PC-3 (cell line): ENCODE data around the gene BFSP1. TPM values are rescaled to one million over a fixed set of nuclear protein-coding genes. Genes with fewer than 3 reads are reported as not detected.

Experiments used
- ATAC-seq: fragments of 200-7000 bp; cut with Tn5 transposase; 2 replicates; pipeline ENCODE4 v1.9.1; 2020; ENCODE audit warnings: mild to moderate bottlenecking, moderate library complexity
- BruUV-seq: library from RNA; stranded (reverse); fragments of 400-500 nt; replicated peaks from 2 replicates; lab custom pipeline; 2021; lab: Mats Ljungman, UMichigan
- CTCF ChIA-PET: fragments of 300-600 bp; sonication (Branson Sonifier 250); formaldehyde crosslinking; loops from one replicate; lab custom pipeline; 2022; ENCODE audit warnings: antibody characterized with exemption; lab: Charles Lee
- POLR2A ChIA-PET: fragments of 300-600 bp; sonication (Branson Sonifier 250); formaldehyde crosslinking; loops from one replicate; lab custom pipeline; 2022; ENCODE audit warnings: antibody characterized with exemption; ENCODE audit not compliant: unreplicated experiment; lab: Charles Lee
- DNase-seq: peaks from one replicate; pipeline ENCODE4 v3.0.0-alpha.2; 2015
- H2AFZ ChIP-seq: fragments of 300-600 bp; sonication (generic); 2 replicates; pipeline ENCODE4 v1.6.0; 2016; ENCODE audit warnings: antibody characterized with exemption, low read length
- H3F3A ChIP-seq: fragments of 300-600 bp; sonication (generic); one replicate; pipeline ENCODE4 v1.6.0; 2017; ENCODE audit warnings: antibody characterized with exemption, low read length, control low read depth, mild to moderate bottlenecking; ENCODE audit not compliant: unreplicated experiment
- H3K27ac ChIP-seq: fragments of 300-600 bp; sonication (generic); 2 replicates; pipeline ENCODE4 v1.5.1; 2016; ENCODE audit warnings: mild to moderate bottlenecking, low read length
- H3K27me3 ChIP-seq: fragments of 300-600 bp; sonication (generic); 2 replicates; pipeline ENCODE4 v1.6.1; 2016; ENCODE audit warnings: low read length, mixed read lengths
- H3K36me3 ChIP-seq: fragments of 300-600 bp; sonication (generic); 2 replicates; pipeline ENCODE4 v1.6.1; 2016; ENCODE audit warnings: low read depth, mixed run types, low read length, mixed read lengths
- H3K4me1 ChIP-seq: fragments of 300-600 bp; sonication (generic); 2 replicates; pipeline ENCODE4 v1.5.1; 2016; ENCODE audit warnings: low read length; ENCODE audit not compliant: insufficient read depth
- H3K4me2 ChIP-seq: fragments of 300-600 bp; sonication (generic); 2 replicates; pipeline ENCODE4 v1.6.0; 2016; ENCODE audit warnings: low read length
- H3K4me3 ChIP-seq: fragments of 300-600 bp; sonication (generic); 2 replicates; pipeline ENCODE4 v1.5.1; 2016; ENCODE audit warnings: mild to moderate bottlenecking, low read length, mixed read lengths
- H3K79me2 ChIP-seq: fragments of 300-600 bp; sonication (generic); 2 replicates; pipeline ENCODE4 v1.6.1; 2017; ENCODE audit warnings: low read length, mixed read lengths
- H3K9ac ChIP-seq: fragments of 300-600 bp; sonication (generic); 2 replicates; pipeline ENCODE4 v1.6.0; 2016; ENCODE audit warnings: mild to moderate bottlenecking, low read length
- H3K9me2 ChIP-seq: fragments of 300-600 bp; sonication (generic); replicated peaks from 2 replicates; pipeline ENCODE4 v1.6.1; 2016; ENCODE audit warnings: mixed run types, low read length, mixed read lengths
- H3K9me3 ChIP-seq: fragments of 300-600 bp; sonication (generic); 2 replicates; pipeline ENCODE4 v1.6.1; 2016; ENCODE audit warnings: low read length, mixed read lengths
- H4K20me1 ChIP-seq: fragments of 300-600 bp; sonication (generic); 2 replicates; pipeline ENCODE4 v1.6.1; 2016; ENCODE audit warnings: low read length, mixed read lengths
- EZH2 ChIP-seq: fragments of 300-600 bp; sonication (generic); IDR thresholded peaks from one replicate; pipeline ENCODE4 v1.6.1; 2017; ENCODE audit warnings: antibody characterized with exemption, mild to moderate bottlenecking, low read length; ENCODE audit not compliant: unreplicated experiment
- EZH2phosphoT487 ChIP-seq: fragments of 300-600 bp; sonication (generic); IDR thresholded peaks from 2 replicates; pipeline ENCODE4 v1.6.1; 2018; ENCODE audit warnings: mild to moderate bottlenecking, antibody characterized with exemption, low read length, borderline replicate concordance
- intact Hi-C: fragments of 100-400 bp; cut with micrococcal nuclease; formaldehyde crosslinking; loops from 2 replicates; pipeline ENCODE4 v1.9.0; 2023
- total RNA-seq: library from RNA; depleted of rRNA; stranded (reverse); fragments of >200 nt; gene quantifications from 2 replicates; pipeline ENCODE4 v1.2.3, GENCODE V29; 2014
- TF ChIP-seq, protein P1 (sequence below): fragments of 300-600 bp; sonication (generic); conservative IDR thresholded peaks from 2 replicates; pipeline ENCODE4 v1.5.1; 2017; ENCODE audit warnings: antibody characterized with exemption, low read depth, mild to moderate bottlenecking, low read length

BFSP1 gene
- total RNA-seq, 1 experiment from 2014 or later, result 2.7 TPM

DNA sequence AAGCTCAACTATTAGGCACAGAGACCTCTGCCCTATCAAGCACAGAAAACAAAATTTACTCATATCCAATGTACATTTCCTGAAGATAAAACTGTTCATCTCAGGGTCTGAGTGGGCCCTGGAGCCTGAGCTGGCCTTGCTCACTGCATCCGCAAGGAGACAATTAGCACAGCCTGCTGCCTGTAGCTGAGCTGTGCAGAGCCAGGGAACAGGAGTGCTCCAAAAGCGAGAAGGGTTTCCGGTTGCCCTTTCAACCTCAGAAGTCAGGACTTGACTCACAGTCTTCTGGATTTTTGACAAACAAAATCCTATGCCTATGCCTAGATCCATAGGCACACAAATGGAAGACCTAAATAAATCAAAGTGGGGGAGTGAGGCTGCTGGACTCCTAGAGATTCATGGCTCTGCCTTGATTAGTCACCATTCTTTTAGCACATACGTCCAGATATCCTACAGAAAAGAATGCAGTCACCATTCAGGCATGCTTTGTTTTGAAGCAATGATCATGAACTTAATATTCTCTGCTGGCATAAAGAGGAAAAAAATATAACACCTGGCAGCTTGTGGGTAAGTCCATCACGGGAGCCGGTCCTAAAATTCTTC, 73.5 kb downstream of the BFSP1 start:
- BruUV-seq, result no TSS peak
- TF ChIP-seq EZH2 (no peak), EZH2phosphoT487 (no peak)
- TF ChIP-seq, protein P1, sequence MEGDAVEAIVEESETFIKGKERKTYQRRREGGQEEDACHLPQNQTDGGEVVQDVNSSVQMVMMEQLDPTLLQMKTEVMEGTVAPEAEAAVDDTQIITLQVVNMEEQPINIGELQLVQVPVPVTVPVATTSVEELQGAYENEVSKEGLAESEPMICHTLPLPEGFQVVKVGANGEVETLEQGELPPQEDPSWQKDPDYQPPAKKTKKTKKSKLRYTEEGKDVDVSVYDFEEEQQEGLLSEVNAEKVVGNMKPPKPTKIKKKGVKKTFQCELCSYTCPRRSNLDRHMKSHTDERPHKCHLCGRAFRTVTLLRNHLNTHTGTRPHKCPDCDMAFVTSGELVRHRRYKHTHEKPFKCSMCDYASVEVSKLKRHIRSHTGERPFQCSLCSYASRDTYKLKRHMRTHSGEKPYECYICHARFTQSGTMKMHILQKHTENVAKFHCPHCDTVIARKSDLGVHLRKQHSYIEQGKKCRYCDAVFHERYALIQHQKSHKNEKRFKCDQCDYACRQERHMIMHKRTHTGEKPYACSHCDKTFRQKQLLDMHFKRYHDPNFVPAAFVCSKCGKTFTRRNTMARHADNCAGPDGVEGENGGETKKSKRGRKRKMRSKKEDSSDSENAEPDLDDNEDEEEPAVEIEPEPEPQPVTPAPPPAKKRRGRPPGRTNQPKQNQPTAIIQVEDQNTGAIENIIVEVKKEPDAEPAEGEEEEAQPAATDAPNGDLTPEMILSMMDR, result no peak

DNA sequence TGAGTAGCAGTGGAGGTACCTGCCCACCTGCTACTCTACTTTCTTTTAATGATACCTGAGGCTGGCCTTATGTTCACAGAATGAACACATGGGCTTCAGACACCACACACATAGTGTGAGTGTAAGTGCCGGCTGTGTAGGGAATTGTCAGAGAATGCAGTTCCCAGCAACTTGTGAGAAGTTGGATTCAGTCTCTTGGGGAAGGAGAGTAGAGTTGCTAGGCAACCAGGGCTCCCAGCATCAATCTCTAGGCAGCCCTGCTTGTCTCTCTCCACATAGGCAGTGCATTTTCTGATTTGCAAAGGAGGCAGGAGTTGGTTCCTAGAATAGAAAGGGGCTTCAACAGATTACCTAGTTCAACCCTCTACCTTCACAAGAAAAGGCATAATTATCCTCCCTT, 74.1 kb downstream of the BFSP1 start:
- TF ChIP-seq EZH2 (no peak), EZH2phosphoT487 (no peak)
- TF ChIP-seq, protein P1, result no peak
- intact Hi-C loops, result no loop called here
- CTCF ChIA-PET, result no interaction called here

More for the DNA sequence above, 73.5 kb downstream of the BFSP1 start:
- intact Hi-C loops, result no loop called here
- H3K9ac ChIP-seq, result no peak overlapping the region
- H3K4me2 ChIP-seq, result no peak overlapping the region
- ATAC-seq, result no peak
- H3K4me3 ChIP-seq, result no peak overlapping the region
- CTCF ChIA-PET, result no interaction called here
- no peak overlapping the region for H2AFZ ChIP-seq
- H3F3A ChIP-seq, result no peaks in the 10 kb centered on the region
- H3K27ac ChIP-seq, result no peak overlapping the region
- H3K27me3 ChIP-seq, result peaks cover 73% of the 10 kb centered on the region
- no peak for DNase-seq
- POLR2A ChIA-PET, result no interaction called here
- no peaks in the 10 kb centered on the region for H3K4me1 ChIP-seq
- no peaks in the 10 kb centered on the region for H3K9me3 ChIP-seq
- H3K9me2 ChIP-seq, result no peaks in the 10 kb centered on the region
- H4K20me1 ChIP-seq, result no peaks in the 10 kb centered on the region
- H3K79me2 ChIP-seq, result no peaks in the 10 kb centered on the region
- no peaks in the 10 kb centered on the region for H3K36me3 ChIP-seq

DNA sequence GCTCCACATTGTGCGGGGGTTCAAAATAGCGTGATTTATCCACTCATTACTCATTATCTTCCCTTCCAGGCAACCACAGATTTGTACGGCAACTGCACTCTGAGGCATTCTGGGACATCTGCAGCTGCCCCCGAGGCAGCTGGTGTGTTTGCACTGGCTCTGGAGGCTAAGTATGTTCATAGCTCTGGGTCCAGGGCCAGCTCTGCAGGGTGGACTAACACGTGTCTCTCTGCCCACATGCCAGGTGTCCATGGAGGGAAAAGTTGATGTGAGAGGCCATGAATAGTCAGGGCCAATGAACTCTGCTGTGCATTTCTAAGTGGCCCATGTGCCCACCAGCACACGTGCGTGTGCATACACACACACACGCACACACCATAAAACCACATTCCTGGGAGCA, 74.9 kb downstream of the BFSP1 start:
- H3K27ac ChIP-seq, result no peak overlapping the region
- H3F3A ChIP-seq, result no peaks in the 10 kb centered on the region
- H3K4me2 ChIP-seq, result no peak overlapping the region
- H2AFZ ChIP-seq, result no peak overlapping the region
- intact Hi-C loops, result no loop called here
- DNase-seq (no peak), ATAC-seq (no peak)
- no peaks in the 10 kb centered on the region for H3K36me3 ChIP-seq
- H3K9ac ChIP-seq, result no peak overlapping the region
- H4K20me1 ChIP-seq, result no peaks in the 10 kb centered on the region
- H3K79me2 ChIP-seq, result no peaks in the 10 kb centered on the region
- TF ChIP-seq EZH2, result no peak
- no peak for TF ChIP-seq EZH2phosphoT487
- TF ChIP-seq, protein P1, result no peak
- ChIA-PET POLR2A (no interaction called here), CTCF (no interaction called here)
- H3K9me2 ChIP-seq, result no peaks in the 10 kb centered on the region
- no TSS peak for BruUV-seq
- H3K4me3 ChIP-seq, result no peak overlapping the region
- no peaks in the 10 kb centered on the region for H3K4me1 ChIP-seq
- peaks cover 76% of the 10 kb centered on the region for H3K27me3 ChIP-seq
- H3K9me3 ChIP-seq, result no peaks in the 10 kb centered on the region

More for the DNA sequence above, 74.1 kb downstream of the BFSP1 start:
- no peak overlapping the region for H2AFZ ChIP-seq
- no peaks in the 10 kb centered on the region for H3K9me2 ChIP-seq
- peaks cover 73% of the 10 kb centered on the region for H3K27me3 ChIP-seq
- no peaks in the 10 kb centered on the region for H3K36me3 ChIP-seq
- H3K4me3 ChIP-seq, result no peak overlapping the region
- no peak overlapping the region for H3K27ac ChIP-seq
- no peak overlapping the region for H3K4me2 ChIP-seq
- POLR2A ChIA-PET, result no interaction called here
- no TSS peak for BruUV-seq
- no peak overlapping the region for H3K9ac ChIP-seq
- no peaks in the 10 kb centered on the region for H4K20me1 ChIP-seq
- no peaks in the 10 kb centered on the region for H3K9me3 ChIP-seq
- H3K79me2 ChIP-seq, result no peaks in the 10 kb centered on the region
- no peaks in the 10 kb centered on the region for H3F3A ChIP-seq
- DNase-seq, result no peak
- no peak for ATAC-seq
- no peaks in the 10 kb centered on the region for H3K4me1 ChIP-seq
